GM23338 (cell line): ENCODE results near the gene STK24. TPM values are rescaled to one million over a fixed set of nuclear protein-coding genes. Genes with fewer than 3 reads are reported as not detected.

ENCODE experiments used
- ATAC-seq: fragments of 200-7000 bp; cut with Tn5 transposase; 3 replicates; pipeline ENCODE4 v1.9.1; 2020
- DNase-seq: peaks from one replicate; pipeline ENCODE4 v3.0.0-alpha.2; 2015; ENCODE audit warnings: low spot score
- H2AFZ ChIP-seq: fragments of 200-600 bp; sonication (generic); 2 replicates; pipeline ENCODE4 v1.8.0; 2016; ENCODE audit warnings: antibody characterized with exemption, mild to moderate bottlenecking, moderate library complexity
- H3F3A ChIP-seq: fragments of 200-600 bp; sonication (generic); replicated peaks from 2 replicates; pipeline ENCODE4 v1.8.0; 2017; ENCODE audit warnings: antibody characterized with exemption, mixed run types, low read depth
- H3K27ac ChIP-seq: fragments of 200-600 bp; sonication (generic); 2 replicates; pipeline ENCODE4 v1.6.1; 2016; ENCODE audit warnings: low read depth
- H3K27me3 ChIP-seq: fragments of 200-600 bp; sonication (generic); 2 replicates; pipeline ENCODE4 v1.8.0; 2016; ENCODE audit warnings: mild to moderate bottlenecking, mixed run types, moderate library complexity; ENCODE audit not compliant: insufficient read depth
- H3K36me3 ChIP-seq: fragments of 200-600 bp; sonication (generic); 2 replicates; pipeline ENCODE4 v1.8.0; 2016; ENCODE audit warnings: mild to moderate bottlenecking; ENCODE audit not compliant: insufficient read depth
- H3K4me1 ChIP-seq: fragments of 200-600 bp; sonication (generic); 2 replicates; pipeline ENCODE4 v1.8.0; 2016; ENCODE audit warnings: mild to moderate bottlenecking, moderate library complexity; ENCODE audit not compliant: insufficient read depth
- H3K4me2 ChIP-seq: fragments of 200-600 bp; sonication (generic); 2 replicates; pipeline ENCODE4 v1.7.1; 2017; ENCODE audit warnings: mixed run types
- H3K4me3 ChIP-seq: fragments of 200-600 bp; sonication (generic); 2 replicates; pipeline ENCODE4 v1.6.1; 2016; ENCODE audit warnings: mixed run types
- H3K79me2 ChIP-seq: fragments of 200-600 bp; sonication (generic); replicated peaks from 2 replicates; pipeline ENCODE4 v1.8.0; 2017; ENCODE audit warnings: mild to moderate bottlenecking; ENCODE audit not compliant: insufficient read depth
- H3K9me2 ChIP-seq: fragments of 200-600 bp; sonication (generic); 2 replicates; pipeline ENCODE4 v1.8.0; 2017; ENCODE audit not compliant: insufficient read depth
- H4K20me1 ChIP-seq: fragments of 200-600 bp; sonication (generic); replicated peaks from 2 replicates; pipeline ENCODE4 v1.8.0; 2017; ENCODE audit warnings: mild to moderate bottlenecking; ENCODE audit not compliant: insufficient read depth
- H3K27ac Mint-ChIP-seq: 2 replicates; pipeline ENCODE4 v1.8.0; 2020; ENCODE audit warnings: inconsistent platforms, mild to moderate bottlenecking, moderate library complexity, mixed read lengths
- H3K27me3 Mint-ChIP-seq: 3 replicates; pipeline ENCODE4 v1.8.0; 2022; ENCODE audit warnings: low read depth, mild to moderate bottlenecking, moderate library complexity, mixed read lengths, inconsistent platforms; ENCODE audit not compliant: insufficient read depth, poor library complexity
- H3K36me3 Mint-ChIP-seq: 3 replicates; pipeline ENCODE4 v1.8.0; 2021; ENCODE audit warnings: low read depth, mild to moderate bottlenecking, inconsistent platforms, moderate library complexity, mixed read lengths
- H3K4me1 Mint-ChIP-seq: 3 replicates; pipeline ENCODE4 v1.8.0; 2020; ENCODE audit warnings: mild to moderate bottlenecking, inconsistent platforms, mixed read lengths
- H3K4me3 Mint-ChIP-seq: 3 replicates; pipeline ENCODE4 v1.8.0; 2021; ENCODE audit warnings: moderate library complexity, mild to moderate bottlenecking, inconsistent platforms, mixed read lengths
- H3K9me3 Mint-ChIP-seq: 3 replicates; pipeline ENCODE4 v1.8.0; 2020; ENCODE audit warnings: moderate library complexity, mild to moderate bottlenecking, inconsistent platforms, mixed read lengths
- REST ChIP-seq: IDR thresholded peaks from one replicate; pipeline ENCODE4 v1.6.1; 2018; ENCODE audit warnings: antibody characterized with exemption; ENCODE audit not compliant: unreplicated experiment
- ZNF462 ChIP-seq: fragments of 250-450 bp; sonication (Bioruptor Pico); IDR thresholded peaks from 2 replicates; pipeline ENCODE4 v1.5.0; 2020; ENCODE audit warnings: mild to moderate bottlenecking, moderate library complexity
- polyA plus RNA-seq: library from polyadenylated mRNA; unstranded; fragments of >200 nt; fragmentation: Nextera tagmentation; extraction: Ambion mirVana; gene quantifications from 2 replicates; pipeline ENCODE4 v1.2.1, GENCODE V29; 2016
- total RNA-seq: library from RNA; depleted of rRNA; stranded (reverse); fragments of >200 nt; shearing (Covaris generic); gene quantifications from 2 replicates; pipeline ENCODE4 v1.2.3, GENCODE V29; 2014

STK24 gene
- total and polyA plus RNA-seq, 2 experiments from 2014 or later: 56.5 to 144 TPM

GRCh38 chr13:98522371-98522770, 54.5 kb downstream of the STK24 start:
- no peak overlapping the region for H3K27ac ChIP-seq

More at GRCh38 chr13:98522371-98522770, 54.5 kb downstream of the STK24 start:
- Histone ChIP-seq H2AFZ (no peak overlapping the region), H3K36me3 (no peaks in the 10 kb centered on the region), H3K9me2 (no peaks in the 10 kb centered on the region), H3K4me3 (no peak overlapping the region), H3K4me2 (peak overlapping the region; percentile 32; the same call in 1 of the 2 replicates), H3K79me2 (peaks cover 98% of the 10 kb centered on the region), H3K27me3 (no peaks in the 10 kb centered on the region), H3K4me1 (peaks cover 54% of the 10 kb centered on the region), H3F3A (no peaks in the 10 kb centered on the region), H4K20me1 (peaks cover 75% of the 10 kb centered on the region)
- H3K27ac Mint-ChIP-seq: peak overlapping the region; percentile 51; the same call in 1 of the 2 replicates
- peaks cover 79% of the 10 kb centered on the region for H3K4me1 Mint-ChIP-seq
- no peak for DNase-seq
- peaks cover 7% of the 10 kb centered on the region for H3K27me3 Mint-ChIP-seq
- H3K36me3 Mint-ChIP-seq: peaks cover 7% of the 10 kb centered on the region; the same call in 1 of the 3 replicates
- H3K9me3 Mint-ChIP-seq: no peaks in the 10 kb centered on the region
- TF ChIP-seq REST (no peak), ZNF462 (CRISPR knock-in tag) (no peak)
- no peak overlapping the region for H3K4me3 Mint-ChIP-seq
- ATAC-seq: no peak
